ENCODE measurements around the gene TCF15. TPM values are rescaled to one million over a fixed set of nuclear protein-coding genes. Genes with fewer than 3 reads are reported as not detected.
A peak's percentile ranks its signal among the peaks of the same experiment; 100 is the strongest.

The TCF15 gene
- total and polyA plus RNA-seq, 2 of the 13 experiments (the other 11 are each of a cell fraction or from before 2014, with no cell fraction given) = not detected

GRCh38 chr20:641516-641875 is 31.4 kb upstream of the TCF15 start (continued):
- TF ChIP-seq YEATS2 (CRISPR knock-in tag; IDR thresholded peaks at IDR 0.05; ENCODE audit: borderline replicate concordance) = no peak
- TF ChIP-seq ZNF839 (CRISPR knock-in tag; IDR thresholded peaks at IDR 0.05; ENCODE audit: borderline replicate concordance) = no peak
- no peak for TF ChIP-seq ZBTB3 (CRISPR knock-in tag; IDR thresholded peaks at IDR 0.05; ENCODE audit: borderline replicate concordance, low read depth)
- peak; percentile 78 for TF ChIP-seq ARID3A (IDR thresholded peaks at IDR 0.05; ENCODE audit: low read depth, low read length)
- peak; percentile 73 for TF ChIP-seq GATAD2A (CRISPR knock-in tag; IDR thresholded peaks at IDR 0.05)
- TF ChIP-seq SRSF9 (IDR thresholded peaks at IDR 0.05; ENCODE audit: borderline replicate concordance, insufficient read depth, low read depth, low read length, poor library complexity, severe bottlenecking) = no peak
- no peak; the same call in 1 of the 2 replicates for TF ChIP-seq RAD21 (CRISPR knock-in tag; IDR thresholded peaks at IDR 0.05)
- no peak for TF ChIP-seq ZNF841 (CRISPR knock-in tag; IDR thresholded peaks at IDR 0.05; ENCODE audit: borderline replicate concordance)
- peak; percentile 42 for TF ChIP-seq JARID2 (CRISPR knock-in tag; IDR thresholded peaks at IDR 0.05; ENCODE audit: insufficient replicate concordance)
- no peak for TF ChIP-seq GLMP (CRISPR knock-in tag; IDR thresholded peaks at IDR 0.05; ENCODE audit: borderline replicate concordance)
- no peak; the same call in 1 of the 2 replicates for TF ChIP-seq CBX5 (CRISPR knock-in tag; IDR thresholded peaks at IDR 0.05; ENCODE audit: borderline replicate concordance)
- TF ChIP-seq ZNF749 (CRISPR knock-in tag; IDR thresholded peaks at IDR 0.05; ENCODE audit: borderline replicate concordance) = no peak
- 0 out of 2 replicates have a peak, but pooled peaks have one; percentile 23 for TF ChIP-seq TBX2 (CRISPR knock-in tag; IDR thresholded peaks at IDR 0.05; ENCODE audit: borderline replicate concordance)
- TF ChIP-seq ZNF574 (CRISPR knock-in tag; IDR thresholded peaks at IDR 0.05) = peak; percentile 44; the same call in 1 of the 2 replicates
- no peak for TF ChIP-seq NR2F2 (IDR thresholded peaks at IDR 0.05; ENCODE audit: borderline replicate concordance, low read depth)
- 0 out of 2 replicates have a peak, but pooled peaks have one; percentile 43 for TF ChIP-seq ADNP (CRISPR knock-in tag; IDR thresholded peaks at IDR 0.05)
- no peak for TF ChIP-seq NFE2L1 (CRISPR knock-in tag; IDR thresholded peaks at IDR 0.05; ENCODE audit: borderline replicate concordance)
- TF ChIP-seq IRF2 (CRISPR knock-in tag; IDR thresholded peaks at IDR 0.05) = peak; percentile 57; the same call in 1 of the 2 replicates
- no peak for TF ChIP-seq ZNF780A (CRISPR knock-in tag; IDR thresholded peaks at IDR 0.05)
- peak; percentile 44; the same call in 1 of the 2 replicates for TF ChIP-seq FOXK2 (IDR thresholded peaks at IDR 0.05)
- TF ChIP-seq CENPT (CRISPR knock-in tag; IDR thresholded peaks at IDR 0.05; ENCODE audit: low read depth) = no peak
- no peak for TF ChIP-seq MXI1 (IDR thresholded peaks at IDR 0.05; ENCODE audit: borderline replicate concordance, low read depth, low read length)
- TF ChIP-seq CC2D1A (CRISPR knock-in tag; IDR thresholded peaks at IDR 0.05) = no peak
- peak; percentile 81 for TF ChIP-seq SAP130 (CRISPR knock-in tag; IDR thresholded peaks at IDR 0.05; ENCODE audit: low read depth)
- TF ChIP-seq ATF7 (IDR thresholded peaks at IDR 0.05) = 0 out of 2 replicates have a peak, but pooled peaks have one; percentile 10
- TF ChIP-seq ATF7 (CRISPR knock-in tag; IDR thresholded peaks at IDR 0.05) = no peak
- TF ChIP-seq ZBTB7B (CRISPR knock-in tag; IDR thresholded peaks at IDR 0.05) = peak; percentile 97
- TF ChIP-seq ZNF17 (CRISPR knock-in tag; IDR thresholded peaks at IDR 0.05) = no peak

Measured in HepG2 (cell line).